Lower leg skin (tissue), 3 donors: Measurements from ENCODE around the gene C19orf47.

Experiments
- CTCF ChIP-seq, 3 donors: fragments of 450-650 bp; IDR thresholded peaks; one replicate each; pipeline ENCODE4 v1.5.1; 2016; ENCODE audit warnings: antibody characterized with exemption in 3 of 3, mild to moderate bottlenecking in 3 of 3, moderate library complexity in 2 of 3
- POLR2A ChIP-seq, 2 donors: fragments of 450-650 bp; IDR thresholded peaks; one replicate each; pipeline ENCODE4 v1.6.1; 2016 to 2017; ENCODE audit warnings: antibody characterized with exemption in 2 of 2, mild to moderate bottlenecking in 1 of 2, moderate library complexity in 1 of 2

GRCh38 chr19:40360020-40360707 is 12.0 kb upstream of the C19orf47 start:
- TF ChIP-seq CTCF (IDR thresholded peaks at IDR 0.05) = no peak
- no peak for TF ChIP-seq POLR2A (IDR thresholded peaks at IDR 0.05)
